Measurements from ENCODE around the gene SLC51B. TPM values are rescaled to one million over a fixed set of nuclear protein-coding genes. Genes with fewer than 3 reads are reported as not detected.

SLC51B gene
- total and polyA plus RNA-seq, 10 of the 15 experiments (the other 5 are each of a cell fraction or from before 2014, with no cell fraction given): 0.05 to 0.17 (median 0.13) TPM; not detected in 7

- Histone ChIP-seq H3K27me3 (replicated peaks in 1 of 2; ENCODE audit: control insufficient read depth in 2 of 2, insufficient read depth in 2 of 2, low read length in 1 of 2) (no peaks in the 10 kb centered on the region), H2AFZ (ENCODE audit: control insufficient read depth, low read depth, low read length) (no peak overlapping the region), H3K4me1 (ENCODE audit: control insufficient read depth, insufficient read depth, low read length) (no peaks in the 10 kb centered on the region; the same call in none of the 2 replicates), H3K27ac (ENCODE audit: control insufficient read depth, insufficient read depth) (no peak overlapping the region), H3K79me2 (ENCODE audit: control insufficient read depth, insufficient read depth, low read length) (no peaks in the 10 kb centered on the region), H3K9ac (ENCODE audit: control insufficient read depth, insufficient read depth, low read length) (no peak overlapping the region), H3K4me2 (ENCODE audit: control insufficient read depth, insufficient read depth) (no peak overlapping the region), H3K36me3 (ENCODE audit: control insufficient read depth in 2 of 2, insufficient read depth in 2 of 2, low read length in 1 of 2) (no peaks in the 10 kb centered on the region), H3K4me3 (no peak overlapping the region), H4K20me1 (ENCODE audit: control insufficient read depth, insufficient read depth) (no peaks in the 10 kb centered on the region), H3K9me3 (replicated peaks; ENCODE audit: control insufficient read depth, insufficient read depth, low read length) (no peaks in the 10 kb centered on the region)
- DNase-seq (ENCODE audit: low read depth, low spot score) (no peak), ATAC-seq (no peak), FAIRE-seq (no peak)
- ChIA-PET RAD21 (ENCODE audit: unreplicated experiment) (interaction anchor here (1.4 kb wide), 1 partner anchor 11 kb away, joined by 3 read pairs; no protein-coding TSS in a partner anchor), POLR2A (interaction anchor here (0.5 to 1.0 kb wide), 3 partner anchors 56 to 157 kb away, joined by 3 read pairs; no protein-coding TSS in a partner anchor), CTCF (interaction anchor here (0.6 to 1.6 kb wide), 4 partner anchors 11 to 105 kb away, joined by 3 to 5 read pairs (median 3); no protein-coding TSS in a partner anchor), SMC1A (ENCODE audit: uncharacterized antibody, unreplicated experiment) (interaction anchor here (0.6 to 2.3 kb wide), 5 partner anchors 10 to 1164 kb away, joined by 3 to 8 read pairs (median 3); partner anchors contain the start of gene HERC1)
- BruUV-seq (replicated peaks): no TSS peak
- intact Hi-C loops (cut with micrococcal nuclease; ENCODE audit: unreplicated experiment): no loop called here
- in situ Hi-C loops (cut with MboI): no loop called here
- TF ChIP-seq GATAD2B (conservative IDR thresholded peaks at IDR 0.05; ENCODE audit: low read depth) (no peak), BMI1 (IDR thresholded peaks at IDR 0.05; ENCODE audit: borderline replicate concordance) (no peak), SMAD5 (IDR thresholded peaks at IDR 0.05; ENCODE audit: low read depth) (no peak), ZNF622 (IDR thresholded peaks at IDR 0.05) (no peak)
- 72% methylated on average over 4 of the region's 4 CpGs for WGBS (ENCODE audit: insufficient coverage, insufficient replicate concordance, low lambda C conversion rate, missing lambda C conversion rate)
Measured at GRCh38 chr15:64997745-64998375, 47.3 kb upstream of the SLC51B start.

- H3K27me3 ChIP-seq (replicated peaks in 1 of 2; ENCODE audit: control insufficient read depth in 2 of 2, insufficient read depth in 2 of 2, low read length in 1 of 2): no peaks in the 10 kb centered on the region
- no peak overlapping the region for H3K27ac ChIP-seq (ENCODE audit: control insufficient read depth, insufficient read depth)
- H3K36me3 ChIP-seq (ENCODE audit: control insufficient read depth in 2 of 2, insufficient read depth in 2 of 2, low read length in 1 of 2): no peaks in the 10 kb centered on the region
- H3K79me2 ChIP-seq (ENCODE audit: control insufficient read depth, insufficient read depth, low read length): no peaks in the 10 kb centered on the region
- DNase-seq (ENCODE audit: low read depth, low spot score) (no peak), ATAC-seq (no peak), FAIRE-seq (no peak)
- BruUV-seq (replicated peaks): no TSS peak
- no peak overlapping the region for H3K4me3 ChIP-seq
- POLR2A ChIA-PET: interaction anchor here (0.7 kb wide), 1 partner anchor 165 kb away, joined by 4 read pairs; no protein-coding TSS in a partner anchor
- RAD21 ChIA-PET (ENCODE audit: unreplicated experiment): no interaction called here
- H3K9ac ChIP-seq (ENCODE audit: control insufficient read depth, insufficient read depth, low read length): no peak overlapping the region
- in situ Hi-C loops (cut with MboI): no loop called here
- CTCF ChIA-PET: interaction anchor here (0.7 to 1.1 kb wide), 2 partner anchors 10 to 352 kb away, joined by 4 read pairs; no protein-coding TSS in a partner anchor
- intact Hi-C loops (cut with micrococcal nuclease; ENCODE audit: unreplicated experiment): no loop called here
- SMC1A ChIA-PET (ENCODE audit: uncharacterized antibody, unreplicated experiment): interaction anchor here (1.0 to 1.5 kb wide), 2 partner anchors 10 to 20 kb away, joined by 4 to 5 read pairs; no protein-coding TSS in a partner anchor
- WGBS (ENCODE audit: insufficient coverage, insufficient replicate concordance, low lambda C conversion rate, missing lambda C conversion rate): 83% methylated on average over 3 of the region's 3 CpGs
- no peaks in the 10 kb centered on the region for H4K20me1 ChIP-seq (ENCODE audit: control insufficient read depth, insufficient read depth)
- no peaks in the 10 kb centered on the region for H3K9me3 ChIP-seq (replicated peaks; ENCODE audit: control insufficient read depth, insufficient read depth, low read length)
- no peaks in the 10 kb centered on the region for H3K4me1 ChIP-seq (ENCODE audit: control insufficient read depth, insufficient read depth, low read length)
- no peak overlapping the region for H2AFZ ChIP-seq (ENCODE audit: control insufficient read depth, low read depth, low read length)
- no peak overlapping the region for H3K4me2 ChIP-seq (ENCODE audit: control insufficient read depth, insufficient read depth)
- no peak for TF ChIP-seq FOXK2 (IDR thresholded peaks at IDR 0.05)
- TF ChIP-seq ZBTB33 (IDR thresholded peaks at IDR 0.05): no peak
- TF ChIP-seq CBX5 (IDR thresholded peaks at IDR 0.05; ENCODE audit: low read depth): no peak
- no peak for TF ChIP-seq ZNF207 (IDR thresholded peaks at IDR 0.05; ENCODE audit: borderline replicate concordance)
- no peak for TF ChIP-seq ZNF274 (IDR thresholded peaks at IDR 0.05; ENCODE audit: insufficient read depth, insufficient read length)
- TF ChIP-seq SMC3 (IDR thresholded peaks at IDR 0.05; ENCODE audit: borderline replicate concordance, low read length): no peak
- no peak for TF ChIP-seq SREBF1 (IDR thresholded peaks at IDR 0.05; ENCODE audit: low read length)
- TF ChIP-seq JUNB (IDR thresholded peaks at IDR 0.05): no peak
- TF ChIP-seq ZNF24 (IDR thresholded peaks at IDR 0.05): no peak
- TF ChIP-seq HSF1 (IDR thresholded peaks at IDR 0.05; ENCODE audit: low read depth, low read length): no peak
- TF ChIP-seq FOXM1 (IDR thresholded peaks at IDR 0.05; ENCODE audit: low read depth, low read length): no peak
- TF ChIP-seq ZZZ3 (IDR thresholded peaks at IDR 0.05; ENCODE audit: control insufficient read depth, insufficient read length, low read depth): no peak
Measured at GRCh38 chr15:65004993-65005392, 40.2 kb upstream of the SLC51B start.
